Osteocyte (in vitro differentiated cells): ENCODE data around the gene LLPH. TPM values are rescaled to one million over a fixed set of nuclear protein-coding genes. Genes with fewer than 3 reads are reported as not detected.
"Not testable (repeated sequence)": the region's sequence is repeated elsewhere in the genome, so short reads cannot be mapped to it uniquely, and the experiment has no call there.

Source experiments
- DNase-seq: peaks from one replicate; pipeline ENCODE4 v3.0.0; 2021; ENCODE audit warnings: mixed read lengths; ENCODE audit not compliant: unreplicated experiment; ENCODE audit errors: extremely low spot score
- H3K27ac Mint-ChIP-seq: one replicate; pipeline ENCODE4 v1.8.0; 2021; ENCODE audit warnings: mild to moderate bottlenecking, mixed read lengths; ENCODE audit not compliant: unreplicated experiment
- H3K27me3 Mint-ChIP-seq: one replicate; pipeline ENCODE4 v1.8.0; 2021; ENCODE audit warnings: mixed read lengths; ENCODE audit not compliant: unreplicated experiment
- H3K36me3 Mint-ChIP-seq: one replicate; pipeline ENCODE4 v1.8.0; 2021; ENCODE audit warnings: mixed read lengths; ENCODE audit not compliant: unreplicated experiment
- H3K4me1 Mint-ChIP-seq: one replicate; pipeline ENCODE4 v1.8.0; 2021; ENCODE audit warnings: mixed read lengths; ENCODE audit not compliant: unreplicated experiment
- H3K4me3 Mint-ChIP-seq: one replicate; pipeline ENCODE4 v1.8.0; 2021; ENCODE audit warnings: mild to moderate bottlenecking, moderate library complexity, mixed read lengths; ENCODE audit not compliant: unreplicated experiment
- H3K9me3 Mint-ChIP-seq: one replicate; pipeline ENCODE4 v1.8.0; 2021; ENCODE audit warnings: mixed read lengths; ENCODE audit not compliant: unreplicated experiment
- long read RNA-seq: library from polyadenylated mRNA; unstranded; transcript quantifications from one replicate; pipeline ENCODE4 v2.0.0, GENCODE V29; 2021
- total RNA-seq: library from RNA; stranded (reverse); gene quantifications from 2 replicates; pipeline ENCODE4 v1.2.1, GENCODE V29; 2021
- TF ChIP-seq, protein P1 (sequence below): fragments of 200-600 bp; sonication (generic); IDR thresholded peaks from 2 replicates; pipeline ENCODE4 v1.5.0; 2021; ENCODE audit warnings: antibody characterized with exemption, mild to moderate bottlenecking, moderate library complexity

Gene LLPH
- total RNA-seq, result 25.1 and 28.9 TPM in 2 replicates
- long read RNA-seq, full-length matches to known transcripts, result 38 of 46 reads
- long read RNA-seq, partial matches to known transcripts, result 2 of 46 reads
- long read RNA-seq, other reads (novel, unspliced or antisense), result 6 of 46 reads

DNA sequence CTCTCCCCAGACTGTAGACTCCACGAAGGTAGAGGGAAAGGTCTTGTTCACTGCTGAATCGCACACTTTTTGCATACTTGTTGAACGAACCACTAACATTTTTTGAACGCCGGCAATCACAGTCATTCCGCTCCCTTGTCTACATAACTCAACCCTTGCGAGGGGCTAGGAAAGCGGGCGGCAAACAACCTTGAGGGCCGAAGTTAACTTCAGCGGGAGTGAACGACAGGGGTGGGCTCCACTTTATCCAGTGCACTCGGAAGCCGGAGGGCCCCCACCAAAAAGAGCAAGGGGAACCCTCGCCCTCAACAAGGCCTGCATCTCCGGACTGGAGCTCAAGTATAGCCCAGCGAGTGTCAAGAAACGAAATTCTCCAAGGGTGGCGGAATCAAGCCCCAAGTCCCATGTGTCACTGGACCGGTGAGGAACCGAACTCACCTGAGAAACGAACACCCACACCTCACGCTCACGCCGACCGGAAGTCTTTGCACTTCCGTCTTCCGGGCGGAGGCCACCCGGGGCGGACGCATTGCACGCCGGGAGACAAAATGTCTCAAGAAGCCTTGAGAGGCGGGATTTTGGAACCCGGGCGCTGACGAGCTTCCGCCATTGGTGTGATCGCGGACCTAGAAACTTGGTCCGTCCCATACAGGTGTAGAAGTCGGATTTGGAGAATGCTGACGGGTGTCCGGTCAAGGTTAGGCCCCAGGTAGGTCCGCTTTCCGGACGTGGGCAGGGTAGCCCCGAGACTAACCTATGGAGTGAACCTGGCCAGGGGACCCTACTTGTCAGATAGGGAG, at the start of gene LLPH:
TSS of gene LLPH (minus strand) at position 484 of the 800 bp plus-strand sequence. CDS start 1,644 bp downstream, outside the sequence.
- peak within 1 kb of the TSS; percentile 99 for H3K4me3 Mint-ChIP-seq
- H3K27me3 Mint-ChIP-seq, result no peaks in the 10 kb centered on the region
- peak; percentile 92 for DNase-seq
- peaks cover 31% of the 10 kb centered on the region for H3K36me3 Mint-ChIP-seq
- no peaks in the 10 kb centered on the region for H3K9me3 Mint-ChIP-seq
- TF ChIP-seq, protein P1, sequence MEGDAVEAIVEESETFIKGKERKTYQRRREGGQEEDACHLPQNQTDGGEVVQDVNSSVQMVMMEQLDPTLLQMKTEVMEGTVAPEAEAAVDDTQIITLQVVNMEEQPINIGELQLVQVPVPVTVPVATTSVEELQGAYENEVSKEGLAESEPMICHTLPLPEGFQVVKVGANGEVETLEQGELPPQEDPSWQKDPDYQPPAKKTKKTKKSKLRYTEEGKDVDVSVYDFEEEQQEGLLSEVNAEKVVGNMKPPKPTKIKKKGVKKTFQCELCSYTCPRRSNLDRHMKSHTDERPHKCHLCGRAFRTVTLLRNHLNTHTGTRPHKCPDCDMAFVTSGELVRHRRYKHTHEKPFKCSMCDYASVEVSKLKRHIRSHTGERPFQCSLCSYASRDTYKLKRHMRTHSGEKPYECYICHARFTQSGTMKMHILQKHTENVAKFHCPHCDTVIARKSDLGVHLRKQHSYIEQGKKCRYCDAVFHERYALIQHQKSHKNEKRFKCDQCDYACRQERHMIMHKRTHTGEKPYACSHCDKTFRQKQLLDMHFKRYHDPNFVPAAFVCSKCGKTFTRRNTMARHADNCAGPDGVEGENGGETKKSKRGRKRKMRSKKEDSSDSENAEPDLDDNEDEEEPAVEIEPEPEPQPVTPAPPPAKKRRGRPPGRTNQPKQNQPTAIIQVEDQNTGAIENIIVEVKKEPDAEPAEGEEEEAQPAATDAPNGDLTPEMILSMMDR, result no peak
- H3K4me1 Mint-ChIP-seq, result peaks cover 38% of the 10 kb centered on the region
- H3K27ac Mint-ChIP-seq, result peak within 1 kb of the TSS; percentile 94

DNA sequence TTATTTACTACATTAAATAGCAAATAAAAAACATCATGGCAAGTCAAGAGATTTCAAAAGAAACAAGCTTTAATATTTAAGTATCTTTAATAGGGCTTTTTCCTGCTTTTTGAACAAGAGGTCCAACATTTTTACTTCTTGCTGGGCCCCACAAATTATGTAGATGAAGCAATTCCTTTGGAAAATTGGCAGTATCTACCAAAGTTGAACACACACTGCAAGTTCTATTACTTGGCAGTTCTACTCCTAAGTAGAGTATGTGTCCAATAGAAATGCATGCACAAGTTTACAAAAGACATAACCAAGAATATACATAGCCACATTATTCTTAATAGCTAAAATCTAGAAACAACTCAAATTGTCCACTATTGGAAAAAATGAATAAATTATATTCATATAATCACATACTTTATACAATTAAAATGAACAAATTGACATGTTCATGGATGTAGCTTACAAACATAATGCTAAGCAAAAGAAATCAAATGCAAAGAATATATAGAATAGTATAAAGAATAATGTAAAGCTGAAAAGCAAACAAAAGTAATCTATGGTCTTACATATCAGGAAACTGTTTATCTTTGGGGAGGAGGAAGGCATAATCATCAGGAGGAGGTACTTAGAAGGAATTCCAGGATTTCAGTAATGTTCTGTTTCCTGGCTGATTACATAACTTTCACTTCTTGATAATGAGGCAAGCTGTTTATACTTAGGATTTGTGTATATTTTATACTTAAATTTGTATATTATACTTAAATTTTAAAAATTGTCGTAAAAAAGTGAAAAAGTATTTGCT, 45.8 kb upstream of the LLPH start:
- peaks cover 27% of the 10 kb centered on the region for H3K27me3 Mint-ChIP-seq
- H3K4me3 Mint-ChIP-seq, result no peak overlapping the region
- no peak overlapping the region for H3K27ac Mint-ChIP-seq
- no peaks in the 10 kb centered on the region for H3K9me3 Mint-ChIP-seq
- H3K4me1 Mint-ChIP-seq, result no peaks in the 10 kb centered on the region
- TF ChIP-seq, protein P1, result no peak
- DNase-seq, result no peak
- H3K36me3 Mint-ChIP-seq, result no peaks in the 10 kb centered on the region

DNA sequence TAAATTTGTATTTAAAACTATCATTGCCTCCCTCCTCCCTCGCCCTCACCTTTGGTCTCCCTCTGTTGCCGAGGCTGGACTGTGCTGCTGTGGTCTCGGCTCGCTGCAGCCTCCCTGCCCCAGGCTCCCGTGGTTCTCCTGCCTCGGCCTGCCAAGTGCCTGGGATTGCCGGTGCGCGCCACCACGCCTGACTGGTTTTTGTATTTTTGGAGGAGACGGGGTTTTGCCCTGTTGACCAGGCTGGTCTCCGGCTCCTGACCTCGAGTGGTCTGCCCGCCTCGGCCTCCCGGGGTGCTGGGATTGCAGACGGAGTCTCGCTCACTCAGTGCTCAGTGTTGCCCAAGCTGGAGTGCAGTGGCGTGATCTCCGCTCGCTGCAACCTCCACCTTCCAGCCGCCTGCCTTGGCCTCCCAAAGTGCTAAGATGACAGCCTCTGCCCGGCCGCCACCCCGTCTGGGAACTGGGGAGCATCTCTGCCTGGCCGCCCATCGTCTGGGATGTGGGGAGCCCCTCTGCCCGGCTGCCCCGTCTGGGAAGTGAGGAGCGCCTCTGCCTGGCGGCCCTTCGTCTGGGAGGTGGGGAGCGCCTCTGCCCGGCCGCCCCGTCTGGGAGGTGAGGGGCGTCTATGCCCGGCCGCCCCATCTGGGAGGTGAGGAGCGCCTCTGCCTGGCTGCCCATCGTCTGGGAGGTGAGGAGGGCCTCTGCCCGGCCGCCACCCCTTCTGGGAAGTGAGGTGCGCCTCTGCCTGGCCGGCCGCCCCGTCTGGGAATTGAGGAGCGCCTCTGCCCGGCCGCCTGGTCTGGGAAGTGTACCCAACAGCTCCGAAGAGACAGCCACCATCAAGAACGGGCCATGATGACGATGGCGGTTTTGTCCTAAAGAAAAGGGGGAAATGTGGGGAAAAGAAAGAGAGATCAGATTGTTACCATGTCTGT, 44.1 kb upstream of the LLPH start:
- H3K4me3 Mint-ChIP-seq, H3K4me1 Mint-ChIP-seq, H3K36me3 Mint-ChIP-seq, H3K9me3 Mint-ChIP-seq, DNase-seq, H3K27ac Mint-ChIP-seq: not testable (repeated sequence)
- peaks cover 27% of the 10 kb centered on the region for H3K27me3 Mint-ChIP-seq

DNA sequence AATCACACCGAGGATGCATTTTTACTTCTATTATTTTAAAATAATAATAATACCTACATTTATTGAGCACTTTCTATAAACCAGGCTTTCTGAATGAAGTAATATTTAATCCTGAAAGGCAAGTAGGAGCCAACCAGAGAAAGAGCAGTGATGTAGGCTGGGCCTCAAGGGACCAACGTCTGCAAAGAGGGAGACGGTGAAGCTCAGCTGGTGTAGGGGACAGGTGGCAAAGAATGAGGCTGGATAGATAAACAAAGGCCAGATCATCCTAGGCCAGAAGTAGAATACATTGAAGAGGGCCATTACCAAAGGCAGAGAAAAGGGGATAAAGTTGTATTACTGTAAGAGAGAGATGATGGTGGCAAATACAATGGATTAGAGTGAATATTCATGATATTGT, 40.1 kb upstream of the LLPH start:
- Mint-ChIP-seq H3K4me3 (peak overlapping the region; percentile 91), H3K36me3 (peaks cover 4% of the 10 kb centered on the region), H3K9me3 (no peaks in the 10 kb centered on the region), H3K27ac (peak overlapping the region; percentile 99), H3K27me3 (peaks cover 2% of the 10 kb centered on the region), H3K4me1 (peaks cover 10% of the 10 kb centered on the region)
- no peak for DNase-seq
- TF ChIP-seq, protein P1, result no peak
